Kidney (tissue), 14 donors: ENCODE data around the gene USP2. TPM values are rescaled to one million over a fixed set of nuclear protein-coding genes. Genes with fewer than 3 reads are reported as not detected.

Source experiments
- DNase-seq, 5 donors: peaks; one replicate each; pipeline ENCODE4 v3.0.0-alpha.2; 2013 to 2020
- FAIRE-seq: peaks from 2 replicates; lab custom pipeline; 2012; peaks lifted over from hg19 to GRCh38; lab: Jason Lieb, UNC
- H3K27ac ChIP-seq, 2 donors: one replicate each; pipeline ENCODE4 v1.7.0; 2013; ENCODE audit warnings: low read depth in 2 of 2, low read length in 2 of 2, inconsistent platforms in 1 of 2
- H3K27me3 ChIP-seq: one replicate; pipeline ENCODE4 v1.7.1; 2013; ENCODE audit warnings: low read length, inconsistent platforms; ENCODE audit not compliant: control insufficient read depth, insufficient read depth
- H3K36me3 ChIP-seq, 3 donors: one replicate each; pipeline versions ENCODE4 v1.7.0 to v1.7.1; 2013; ENCODE audit warnings: low read length in 3 of 3, control low read depth in 1 of 3, inconsistent platforms in 1 of 3; ENCODE audit not compliant: insufficient read depth in 3 of 3, control insufficient read depth in 2 of 3
- H3K4me1 ChIP-seq, 3 donors: one replicate each; pipeline versions ENCODE4 v1.7.0 to v1.7.1; 2013; ENCODE audit warnings: low read length in 3 of 3, inconsistent platforms in 1 of 3, low read depth in 1 of 3; ENCODE audit not compliant: control insufficient read depth in 2 of 3, insufficient read depth in 2 of 3
- H3K4me3 ChIP-seq, 3 donors: one replicate each; pipeline versions ENCODE4 v1.7.0 to v1.8.1; 2013; ENCODE audit warnings: low read length in 3 of 3, control low read depth in 1 of 3, inconsistent platforms in 1 of 3
- H3K9ac ChIP-seq, 3 donors: one replicate each; pipeline versions ENCODE4 v1.7.0 to v1.7.1; 2013; ENCODE audit warnings: low read length in 3 of 3, control low read depth in 1 of 3, inconsistent platforms in 1 of 3
- H3K9me3 ChIP-seq, 3 donors: one replicate each; pipeline versions ENCODE4 v1.7.0 to v1.7.1; 2013; ENCODE audit warnings: low read length in 3 of 3, control low read depth in 1 of 3, inconsistent platforms in 1 of 3; ENCODE audit not compliant: control insufficient read depth in 2 of 3, insufficient read depth in 1 of 3
- intact Hi-C: fragments of 100-400 bp; cut with DNase I; formaldehyde crosslinking; loops from one replicate; pipeline ENCODE4 v1.11.1; 2022
- polyA plus RNA-seq: library from polyadenylated mRNA; stranded (reverse); fragments of 350-450 nt; fragmentation: Illumina TruSeq; extraction: RNeasy Lipid Tissue Mini Kit (QIAGEN cat#74804); gene quantifications from one replicate; pipeline ENCODE4 v1.2.3, GENCODE V29; 2014; ENCODE audit warnings: low read depth, low replicate concordance; ENCODE audit not compliant: insufficient read depth
- total RNA-seq: library from RNA; stranded (reverse); fragmentation: NEBNext Ultra II Directional; extraction: Animal tissue kit (Norgen Biotek cat#: 25700); gene quantifications from one replicate; pipeline ENCODE4 v1.2.1, GENCODE V29; 2021
- TF ChIP-seq, protein P1 (sequence below): IDR thresholded peaks from 3 replicates; pipeline ENCODE4 v1.5.1; 2012; ENCODE audit warnings: mild to moderate bottlenecking, moderate library complexity, borderline replicate concordance; ENCODE audit not compliant: insufficient read depth; ENCODE audit errors: extremely low read depth
- donor health status: control.
- donor health status: control.
- donor health status: control.
- donor health status: control.
- donor health status: control.
- donor health status: DM: yes; HTN: yes; CAD: no.
- donor health status: Normal renal cell carcinoma (clear cell type).

The USP2 gene
- total and polyA plus RNA-seq, 2 donors from 2014 or later, result 30.4 to 57.6 TPM

DNA sequence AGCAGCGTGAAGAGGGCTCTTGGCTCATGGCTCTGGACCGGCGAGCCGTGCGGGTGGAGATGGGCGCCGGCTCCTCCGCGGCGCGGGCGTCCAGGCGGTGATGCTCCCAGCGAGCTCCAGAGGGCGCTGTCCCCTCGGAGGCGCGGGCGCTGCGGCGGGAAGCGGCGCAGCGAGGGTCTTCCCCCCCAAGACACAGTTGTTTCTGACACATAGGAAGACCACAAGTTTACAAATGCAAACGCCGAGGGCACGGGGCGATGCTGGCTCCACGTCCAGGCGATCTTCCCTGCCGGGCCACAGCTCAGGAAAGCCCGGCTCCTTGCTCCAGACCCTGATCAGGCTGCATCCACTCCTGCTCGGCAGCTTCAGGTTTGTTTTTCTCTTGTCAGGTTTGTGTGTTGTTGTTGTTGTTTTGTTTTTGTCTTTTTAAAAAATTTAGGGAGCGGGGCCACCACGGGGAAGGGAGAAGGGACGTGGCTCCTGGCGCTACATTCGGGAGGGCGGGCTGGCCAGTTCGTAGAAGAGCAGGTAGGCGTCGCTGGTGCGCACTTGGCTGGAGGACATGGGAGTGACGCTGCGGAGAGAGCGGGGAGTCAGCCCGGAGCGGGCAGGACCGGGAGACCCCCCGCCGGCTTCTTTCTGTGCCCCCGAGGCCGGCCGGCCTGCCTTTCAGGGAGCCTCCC is 25.0 kb downstream of the USP2 start:
- Histone ChIP-seq H3K4me1 (peaks cover 0 to 19% (median 8%) of the 10 kb centered on the region in 3 donors), H3K27ac (peak overlapping the region in 1 of 2 donors; percentile 43), H3K9me3 (no peaks in the 10 kb centered on the region), H3K27me3 (no peaks in the 10 kb centered on the region), H3K4me3 (peak overlapping the region in 2 of 3 donors; percentile 32 to 58), H3K36me3 (peaks cover 0 to 29% (median 16%) of the 10 kb centered on the region in 3 donors), H3K9ac (peak overlapping the region in 2 of 3 donors; percentile 12 to 65)
- TF ChIP-seq, protein P1, sequence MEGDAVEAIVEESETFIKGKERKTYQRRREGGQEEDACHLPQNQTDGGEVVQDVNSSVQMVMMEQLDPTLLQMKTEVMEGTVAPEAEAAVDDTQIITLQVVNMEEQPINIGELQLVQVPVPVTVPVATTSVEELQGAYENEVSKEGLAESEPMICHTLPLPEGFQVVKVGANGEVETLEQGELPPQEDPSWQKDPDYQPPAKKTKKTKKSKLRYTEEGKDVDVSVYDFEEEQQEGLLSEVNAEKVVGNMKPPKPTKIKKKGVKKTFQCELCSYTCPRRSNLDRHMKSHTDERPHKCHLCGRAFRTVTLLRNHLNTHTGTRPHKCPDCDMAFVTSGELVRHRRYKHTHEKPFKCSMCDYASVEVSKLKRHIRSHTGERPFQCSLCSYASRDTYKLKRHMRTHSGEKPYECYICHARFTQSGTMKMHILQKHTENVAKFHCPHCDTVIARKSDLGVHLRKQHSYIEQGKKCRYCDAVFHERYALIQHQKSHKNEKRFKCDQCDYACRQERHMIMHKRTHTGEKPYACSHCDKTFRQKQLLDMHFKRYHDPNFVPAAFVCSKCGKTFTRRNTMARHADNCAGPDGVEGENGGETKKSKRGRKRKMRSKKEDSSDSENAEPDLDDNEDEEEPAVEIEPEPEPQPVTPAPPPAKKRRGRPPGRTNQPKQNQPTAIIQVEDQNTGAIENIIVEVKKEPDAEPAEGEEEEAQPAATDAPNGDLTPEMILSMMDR, result peak; percentile 90
- intact Hi-C loops, result no loop called here
- FAIRE-seq (no peak), DNase-seq (peak; percentile 87 to 95 (median 92))

DNA sequence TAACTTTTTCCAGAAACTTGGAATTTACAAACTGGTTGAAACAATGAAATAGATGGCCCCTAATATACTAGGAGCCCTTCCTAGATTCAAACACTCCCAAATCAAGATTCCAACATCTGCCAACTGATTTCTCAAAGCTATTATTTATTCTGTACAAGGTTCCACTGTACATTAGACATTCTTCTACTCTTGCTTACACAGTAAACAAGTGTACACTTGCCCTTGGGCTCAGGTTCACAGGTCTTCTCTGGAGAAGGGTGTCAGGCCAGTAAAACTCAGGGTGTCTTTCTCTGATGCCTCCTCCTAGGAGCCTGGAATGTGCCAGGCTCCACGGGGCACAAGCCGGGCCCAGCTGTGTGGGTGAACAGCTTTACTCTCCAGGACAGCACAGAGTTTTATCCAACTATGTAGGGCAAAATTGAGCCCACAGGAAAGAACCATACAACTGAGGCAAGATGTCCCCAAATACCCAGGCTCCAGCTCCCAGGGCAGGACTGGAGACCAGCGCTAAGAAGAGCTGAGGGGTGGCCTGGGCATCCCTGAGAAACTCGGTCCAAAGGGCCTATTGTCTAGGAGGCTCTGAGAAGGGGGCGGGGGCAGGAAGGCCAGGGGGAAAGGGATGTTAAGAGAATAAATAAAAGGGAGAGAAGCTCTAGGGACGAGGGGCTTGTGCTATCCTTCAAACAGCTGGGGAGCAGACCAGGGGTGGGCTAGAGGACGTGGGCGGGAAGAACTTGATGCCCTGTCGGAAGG is 26.2 kb downstream of the USP2 start:
- Histone ChIP-seq H3K27me3 (no peaks in the 10 kb centered on the region), H3K27ac (peak overlapping the region in 1 of 2 donors; percentile 1), H3K9me3 (no peaks in the 10 kb centered on the region), H3K4me3 (no peak overlapping the region), H3K9ac (no peak overlapping the region), H3K4me1 (peaks cover 0 to 19% (median 8%) of the 10 kb centered on the region in 3 donors), H3K36me3 (peaks cover 0 to 29% (median 16%) of the 10 kb centered on the region in 3 donors)
- TF ChIP-seq, protein P1, result no peak
- intact Hi-C loops, result no loop called here
- DNase-seq, result peak in 1 of 5 donors; percentile 52
- no peak for FAIRE-seq

DNA sequence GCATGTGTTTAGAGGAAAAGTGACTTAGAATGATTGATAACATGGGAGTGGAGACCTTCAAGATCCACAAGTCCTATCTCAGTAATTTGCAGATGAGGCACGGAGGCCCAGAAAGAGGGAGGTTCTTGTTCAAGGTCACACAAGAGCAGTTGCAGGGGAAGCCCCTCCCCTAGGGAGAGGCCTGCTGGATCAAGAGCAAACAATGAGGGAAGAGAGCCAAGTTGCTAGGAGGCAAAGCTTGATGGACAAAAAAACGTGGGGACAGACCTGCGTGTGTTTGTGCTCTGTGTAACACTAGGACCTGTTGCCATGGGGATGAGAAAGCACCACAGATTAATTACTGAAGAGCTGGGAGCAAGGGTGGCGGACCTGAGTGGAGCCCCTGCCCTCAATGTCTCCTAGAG is 28.6 kb downstream of the USP2 start:
- Histone ChIP-seq H3K4me3 (no peak overlapping the region), H3K9me3 (no peaks in the 10 kb centered on the region), H3K36me3 (peaks cover 0 to 7% (median 1%) of the 10 kb centered on the region in 3 donors), H3K4me1 (peaks cover 0 to 8% (median 7%) of the 10 kb centered on the region in 3 donors), H3K27me3 (no peaks in the 10 kb centered on the region), H3K9ac (no peak overlapping the region), H3K27ac (peak overlapping the region in 1 of 2 donors; percentile 36)
- DNase-seq (peak; percentile 69 to 85 (median 75)), FAIRE-seq (no peak)
- intact Hi-C loops, result no loop called here
- TF ChIP-seq, protein P1, result no peak
